ENCODE results near the gene ITPRID2.

The ITPRID2 gene

DNA sequence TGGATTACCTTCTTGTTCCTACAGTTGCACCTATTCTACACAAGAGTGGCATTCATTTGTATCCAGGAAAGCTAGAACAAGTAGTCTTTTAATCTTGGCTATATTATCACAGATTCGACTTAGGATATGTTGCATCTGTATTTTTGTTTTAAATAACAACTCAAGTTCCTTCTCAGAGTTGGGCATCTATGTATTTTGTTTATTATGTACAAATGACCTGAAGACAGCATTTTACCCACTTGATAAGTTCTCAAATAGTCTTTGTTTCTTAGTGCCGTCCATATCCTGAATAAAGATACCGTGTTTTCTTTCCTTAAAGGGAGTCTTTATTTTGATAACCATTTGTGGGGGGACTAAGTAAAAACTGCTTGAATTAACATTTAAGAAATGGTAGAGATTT lies 2.9 kb downstream of the ITPRID2 start:
- H3K27ac ChIP-seq (ENCODE audit: low read length) = peak overlapping the region; percentile 51; the same call in 1 of the 2 replicates
- peaks cover 54% of the 10 kb centered on the region for H3K36me3 ChIP-seq (ENCODE audit: insufficient read depth, low read length)
- TF ChIP-seq, protein P1, sequence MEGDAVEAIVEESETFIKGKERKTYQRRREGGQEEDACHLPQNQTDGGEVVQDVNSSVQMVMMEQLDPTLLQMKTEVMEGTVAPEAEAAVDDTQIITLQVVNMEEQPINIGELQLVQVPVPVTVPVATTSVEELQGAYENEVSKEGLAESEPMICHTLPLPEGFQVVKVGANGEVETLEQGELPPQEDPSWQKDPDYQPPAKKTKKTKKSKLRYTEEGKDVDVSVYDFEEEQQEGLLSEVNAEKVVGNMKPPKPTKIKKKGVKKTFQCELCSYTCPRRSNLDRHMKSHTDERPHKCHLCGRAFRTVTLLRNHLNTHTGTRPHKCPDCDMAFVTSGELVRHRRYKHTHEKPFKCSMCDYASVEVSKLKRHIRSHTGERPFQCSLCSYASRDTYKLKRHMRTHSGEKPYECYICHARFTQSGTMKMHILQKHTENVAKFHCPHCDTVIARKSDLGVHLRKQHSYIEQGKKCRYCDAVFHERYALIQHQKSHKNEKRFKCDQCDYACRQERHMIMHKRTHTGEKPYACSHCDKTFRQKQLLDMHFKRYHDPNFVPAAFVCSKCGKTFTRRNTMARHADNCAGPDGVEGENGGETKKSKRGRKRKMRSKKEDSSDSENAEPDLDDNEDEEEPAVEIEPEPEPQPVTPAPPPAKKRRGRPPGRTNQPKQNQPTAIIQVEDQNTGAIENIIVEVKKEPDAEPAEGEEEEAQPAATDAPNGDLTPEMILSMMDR (IDR thresholded peaks at IDR 0.05; ENCODE audit: borderline replicate concordance, extremely low read depth, low read length, poor library complexity, severe bottlenecking) = no peak
- no peak for TF ChIP-seq EZH2 (IDR thresholded peaks at IDR 0.05; ENCODE audit: borderline replicate concordance, low read depth, low read length, severe bottlenecking)
- no peak for ATAC-seq (ENCODE audit: insufficient read depth, low read depth)
- peak overlapping the region; percentile 80 for H3K9ac ChIP-seq (ENCODE audit: low read depth, low read length)
- H3K4me1 ChIP-seq (ENCODE audit: insufficient read depth, low read length) = peaks cover 57% of the 10 kb centered on the region
- no peaks in the 10 kb centered on the region for H3K9me3 ChIP-seq (ENCODE audit: insufficient read depth, low read length, severe bottlenecking)
- peaks cover 61% of the 10 kb centered on the region for H3K79me2 ChIP-seq (ENCODE audit: insufficient read depth, low read length)
- no peak for DNase-seq
- H3K4me3 ChIP-seq (ENCODE audit: low read depth in 1 of 2, low read length in 2 of 2) = peak overlapping the region in 1 of 2 experiments; percentile 73; a peak in 2 of 4 replicates
- H2AFZ ChIP-seq (ENCODE audit: low read depth, low read length) = no peak overlapping the region
- H3K27me3 ChIP-seq (ENCODE audit: insufficient read depth, low read length, poor library complexity) = no peaks in the 10 kb centered on the region
- H4K20me1 ChIP-seq (ENCODE audit: insufficient read depth, low read length) = peaks cover 8% of the 10 kb centered on the region; the same call in 1 of the 2 replicates
- H3K4me2 ChIP-seq (ENCODE audit: insufficient read depth, low read length) = peak overlapping the region; percentile 77

DNA sequence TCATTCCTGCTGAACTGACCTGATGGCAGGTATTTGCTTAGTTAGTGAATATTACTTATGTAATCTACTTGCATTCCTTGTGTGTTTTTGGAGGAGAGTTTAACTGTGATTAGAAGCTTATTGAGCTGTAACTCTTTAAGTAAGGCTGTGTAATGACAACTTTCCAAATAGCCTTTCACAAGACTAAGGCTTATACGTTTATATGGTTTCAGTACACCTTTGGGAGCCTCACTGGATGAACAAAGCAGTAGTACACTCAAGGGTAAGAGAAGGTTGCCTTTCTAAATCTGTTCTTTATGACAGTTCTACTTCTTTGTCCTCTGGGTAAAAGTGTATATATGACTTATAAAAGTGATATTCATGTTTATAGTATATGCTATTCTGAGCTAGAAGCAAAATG lies 4.3 kb downstream of the ITPRID2 start:
- no peak for DNase-seq
- Histone ChIP-seq H3K4me3 (ENCODE audit: low read depth in 1 of 2, low read length in 2 of 2) (peak overlapping the region in 1 of 2 experiments; percentile 28; a peak in 1 of 4 replicates), H3K79me2 (ENCODE audit: insufficient read depth, low read length) (peaks cover 65% of the 10 kb centered on the region), H2AFZ (ENCODE audit: low read depth, low read length) (no peak overlapping the region), H4K20me1 (ENCODE audit: insufficient read depth, low read length) (peaks cover 8% of the 10 kb centered on the region; the same call in 1 of the 2 replicates), H3K4me1 (ENCODE audit: insufficient read depth, low read length) (peaks cover 66% of the 10 kb centered on the region), H3K4me2 (ENCODE audit: insufficient read depth, low read length) (peak overlapping the region; percentile 77), H3K9ac (ENCODE audit: low read depth, low read length) (peak overlapping the region; percentile 1; the same call in 1 of the 2 replicates), H3K27ac (ENCODE audit: low read length) (peak overlapping the region; percentile 19; the same call in 1 of the 2 replicates), H3K9me3 (ENCODE audit: insufficient read depth, low read length, severe bottlenecking) (no peaks in the 10 kb centered on the region), H3K27me3 (ENCODE audit: insufficient read depth, low read length, poor library complexity) (no peaks in the 10 kb centered on the region), H3K36me3 (ENCODE audit: insufficient read depth, low read length) (peaks cover 68% of the 10 kb centered on the region)
- no peak for ATAC-seq (ENCODE audit: insufficient read depth, low read depth)
- TF ChIP-seq, protein P1 (IDR thresholded peaks at IDR 0.05; ENCODE audit: borderline replicate concordance, extremely low read depth, low read length, poor library complexity, severe bottlenecking) = no peak
- TF ChIP-seq EZH2 (IDR thresholded peaks at IDR 0.05; ENCODE audit: borderline replicate concordance, low read depth, low read length, severe bottlenecking) = no peak

DNA sequence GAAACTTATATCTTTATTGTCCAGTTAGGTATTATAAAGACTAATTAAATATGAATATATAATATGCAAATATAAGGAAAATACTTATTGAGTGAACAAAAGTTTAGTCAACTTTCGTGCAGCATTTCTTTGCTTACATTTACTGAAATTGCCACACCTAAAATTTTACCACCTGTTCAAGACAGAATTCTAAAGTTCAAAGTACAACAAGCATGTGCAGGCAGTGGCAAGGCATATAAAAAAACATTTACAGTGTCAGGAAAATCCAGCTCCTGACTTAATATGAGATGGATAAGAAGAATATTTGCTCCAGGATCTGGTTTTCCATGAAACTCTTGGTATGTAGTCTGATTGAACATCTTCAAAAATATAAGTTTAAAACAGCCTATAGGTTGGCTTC lies 4.8 kb downstream of the ITPRID2 start:
- Histone ChIP-seq H3K9me3 (ENCODE audit: insufficient read depth, low read length, severe bottlenecking) (no peaks in the 10 kb centered on the region), H3K4me3 (ENCODE audit: low read depth in 1 of 2, low read length in 2 of 2) (peak overlapping the region in 1 of 2 experiments; percentile 2; a peak in 1 of 4 replicates), H3K79me2 (ENCODE audit: insufficient read depth, low read length) (peaks cover 69% of the 10 kb centered on the region), H2AFZ (ENCODE audit: low read depth, low read length) (no peak overlapping the region), H4K20me1 (ENCODE audit: insufficient read depth, low read length) (peaks cover 8% of the 10 kb centered on the region; the same call in 1 of the 2 replicates), H3K4me1 (ENCODE audit: insufficient read depth, low read length) (peaks cover 62% of the 10 kb centered on the region), H3K9ac (ENCODE audit: low read depth, low read length) (no peak overlapping the region), H3K27ac (ENCODE audit: low read length) (no peak overlapping the region; the same call in 1 of the 2 replicates), H3K4me2 (ENCODE audit: insufficient read depth, low read length) (peak overlapping the region; percentile 77), H3K27me3 (ENCODE audit: insufficient read depth, low read length, poor library complexity) (no peaks in the 10 kb centered on the region), H3K36me3 (ENCODE audit: insufficient read depth, low read length) (peaks cover 73% of the 10 kb centered on the region)
- DNase-seq (no peak), ATAC-seq (ENCODE audit: insufficient read depth, low read depth) (no peak)
- TF ChIP-seq, protein P1 (IDR thresholded peaks at IDR 0.05; ENCODE audit: borderline replicate concordance, extremely low read depth, low read length, poor library complexity, severe bottlenecking) = no peak
- TF ChIP-seq EZH2 (IDR thresholded peaks at IDR 0.05; ENCODE audit: borderline replicate concordance, low read depth, low read length, severe bottlenecking) = no peak

Measured in DND-41 (cell line).